Activated CD4-positive, alpha-beta memory T cell treated with anti-CD3 and anti-CD28 coated beads, Interleukin-2, amount 10 ng/mL, durations not matched to agents 7 days and 5 days (primary cell): ENCODE measurements around the gene EFR3B. TPM values are rescaled to one million over a fixed set of nuclear protein-coding genes. Genes with fewer than 3 reads are reported as not detected.

Experiments used
- CTCF ChIA-PET: fragments of 350-600 bp; sonication (Branson Sonifier 250); formaldehyde crosslinking; loops from one replicate; lab custom pipeline; 2021; ENCODE audit warnings: antibody characterized with exemption, inconsistent platforms; lab: Charles Lee
- POLR2A ChIA-PET: fragments of 350-600 bp; sonication (Branson Sonifier 250); formaldehyde crosslinking; loops from one replicate; lab custom pipeline; 2021; ENCODE audit warnings: antibody characterized with exemption; lab: Charles Lee
- DNase-seq: peaks from one replicate; pipeline ENCODE4 v3.0.0-alpha.2; 2020
- H3K27ac Mint-ChIP-seq: one replicate; pipeline ENCODE4 v1.8.0; 2021; ENCODE audit warnings: mild to moderate bottlenecking, mixed read lengths
- H3K27me3 Mint-ChIP-seq: one replicate; pipeline ENCODE4 v1.8.0; 2021; ENCODE audit warnings: mixed read lengths
- H3K36me3 Mint-ChIP-seq: one replicate; pipeline ENCODE4 v1.8.0; 2021; ENCODE audit warnings: low read depth, mixed read lengths
- H3K4me1 Mint-ChIP-seq: one replicate; pipeline ENCODE4 v1.8.0; 2021; ENCODE audit warnings: mixed read lengths
- H3K4me3 Mint-ChIP-seq: one replicate; pipeline ENCODE4 v1.8.0; 2021; ENCODE audit warnings: mild to moderate bottlenecking, mixed read lengths
- H3K9me3 Mint-ChIP-seq: one replicate; pipeline ENCODE4 v1.8.0; 2021; ENCODE audit warnings: mixed read lengths
- total RNA-seq, 2 experiments: library from RNA; stranded (reverse); gene quantifications; one replicate each; pipeline ENCODE4 v1.2.3, GENCODE V29; 2021

EFR3B gene
- total RNA-seq, 2 experiments from 2014 or later, result not detected

GRCh38 chr2:25021791-25022362 is 20.0 kb upstream of the EFR3B start:
- Mint-ChIP-seq H3K4me1 (no peaks in the 10 kb centered on the region), H3K4me3 (no peak overlapping the region), H3K27me3 (peaks cover 13% of the 10 kb centered on the region), H3K9me3 (no peaks in the 10 kb centered on the region), H3K27ac (no peak overlapping the region), H3K36me3 (no peaks in the 10 kb centered on the region)
- DNase-seq, result no peak
- POLR2A ChIA-PET, result no interaction called here
- CTCF ChIA-PET, result no interaction called here

- DNase-seq, result no peak
- Mint-ChIP-seq H3K27ac (no peak overlapping the region), H3K36me3 (no peaks in the 10 kb centered on the region), H3K27me3 (peaks cover 11% of the 10 kb centered on the region), H3K4me1 (no peaks in the 10 kb centered on the region), H3K9me3 (no peaks in the 10 kb centered on the region), H3K4me3 (no peak overlapping the region)
- POLR2A ChIA-PET, result no interaction called here
- CTCF ChIA-PET, result no interaction called here
These were observed 18.5 kb upstream of the EFR3B start for GRCh38 chr2:25023333-25023732.

GRCh38 chr2:25025229-25026007 is 16.5 kb upstream of the EFR3B start:
- POLR2A ChIA-PET, result no interaction called here
- CTCF ChIA-PET, result no interaction called here
- no peak overlapping the region for H3K4me3 Mint-ChIP-seq
- no peak overlapping the region for H3K27ac Mint-ChIP-seq
- peaks cover 11% of the 10 kb centered on the region for H3K27me3 Mint-ChIP-seq
- no peaks in the 10 kb centered on the region for H3K36me3 Mint-ChIP-seq
- no peak for DNase-seq
- no peaks in the 10 kb centered on the region for H3K9me3 Mint-ChIP-seq
- no peaks in the 10 kb centered on the region for H3K4me1 Mint-ChIP-seq

- Mint-ChIP-seq H3K27me3 (peaks cover 11% of the 10 kb centered on the region), H3K27ac (no peak overlapping the region), H3K9me3 (no peaks in the 10 kb centered on the region), H3K36me3 (no peaks in the 10 kb centered on the region), H3K4me1 (no peaks in the 10 kb centered on the region), H3K4me3 (no peak overlapping the region)
- no peak for DNase-seq
- ChIA-PET CTCF (no interaction called here), POLR2A (no interaction called here)
These were observed 15.8 kb upstream of the EFR3B start for GRCh38 chr2:25026008-25026530.

- ChIA-PET POLR2A (no interaction called here), CTCF (no interaction called here)
- Mint-ChIP-seq H3K27me3 (peaks cover 7% of the 10 kb centered on the region), H3K4me1 (no peaks in the 10 kb centered on the region), H3K27ac (no peak overlapping the region), H3K4me3 (no peak overlapping the region), H3K36me3 (no peaks in the 10 kb centered on the region), H3K9me3 (no peaks in the 10 kb centered on the region)
- no peak for DNase-seq
These were observed 12.7 kb upstream of the EFR3B start for GRCh38 chr2:25029183-25029554.

- no peaks in the 10 kb centered on the region for H3K9me3 Mint-ChIP-seq
- no peak overlapping the region for H3K4me3 Mint-ChIP-seq
- no peak for DNase-seq
- ChIA-PET POLR2A (no interaction called here), CTCF (no interaction called here)
- H3K4me1 Mint-ChIP-seq, result no peaks in the 10 kb centered on the region
- H3K27me3 Mint-ChIP-seq, result peaks cover 8% of the 10 kb centered on the region
- H3K27ac Mint-ChIP-seq, result no peak overlapping the region
- no peaks in the 10 kb centered on the region for H3K36me3 Mint-ChIP-seq
These were observed 11.2 kb upstream of the EFR3B start for GRCh38 chr2:25030702-25031101.

- Mint-ChIP-seq H3K36me3 (no peaks in the 10 kb centered on the region), H3K4me1 (no peaks in the 10 kb centered on the region), H3K27ac (no peak overlapping the region), H3K4me3 (no peak overlapping the region), H3K27me3 (peaks cover 10% of the 10 kb centered on the region), H3K9me3 (no peaks in the 10 kb centered on the region)
- CTCF ChIA-PET, result no interaction called here
- no peak for DNase-seq
- POLR2A ChIA-PET, result no interaction called here
These were observed 9.8 kb upstream of the EFR3B start for GRCh38 chr2:25032094-25032493.

- DNase-seq, result no peak
- no peaks in the 10 kb centered on the region for H3K9me3 Mint-ChIP-seq
- no peaks in the 10 kb centered on the region for H3K4me1 Mint-ChIP-seq
- H3K27me3 Mint-ChIP-seq, result peaks cover 10% of the 10 kb centered on the region
- no peak overlapping the region for H3K4me3 Mint-ChIP-seq
- no peaks in the 10 kb centered on the region for H3K36me3 Mint-ChIP-seq
- CTCF ChIA-PET, result no interaction called here
- no peak overlapping the region for H3K27ac Mint-ChIP-seq
- POLR2A ChIA-PET, result no interaction called here
These were observed 9.0 kb upstream of the EFR3B start for GRCh38 chr2:25032901-25033300.

GRCh38 chr2:25034081-25034480 is 7.8 kb upstream of the EFR3B start:
- no peak overlapping the region for H3K27ac Mint-ChIP-seq
- no peaks in the 10 kb centered on the region for H3K9me3 Mint-ChIP-seq
- H3K36me3 Mint-ChIP-seq, result no peaks in the 10 kb centered on the region
- H3K27me3 Mint-ChIP-seq, result peaks cover 10% of the 10 kb centered on the region
- ChIA-PET CTCF (no interaction called here), POLR2A (no interaction called here)
- no peaks in the 10 kb centered on the region for H3K4me1 Mint-ChIP-seq
- no peak overlapping the region for H3K4me3 Mint-ChIP-seq
- DNase-seq, result no peak

GRCh38 chr2:25035537-25036220 is 6.2 kb upstream of the EFR3B start:
- Mint-ChIP-seq H3K9me3 (no peaks in the 10 kb centered on the region), H3K36me3 (no peaks in the 10 kb centered on the region), H3K27ac (no peak overlapping the region), H3K27me3 (peaks cover 19% of the 10 kb centered on the region), H3K4me3 (no peak overlapping the region), H3K4me1 (peaks cover 3% of the 10 kb centered on the region)
- no peak for DNase-seq
- POLR2A ChIA-PET, result interaction anchor here (0.9 kb wide), 1 partner anchor 243 kb away, joined by 3 read pairs; the partner anchor contains the start of genes CENPO and PTRHD1
- CTCF ChIA-PET, result interaction anchor here (0.7 to 1.9 kb wide), 2 partner anchors 60 to 161 kb away, joined by 3 to 6 read pairs; no protein-coding TSS in a partner anchor

GRCh38 chr2:25036221-25036559 is 5.7 kb upstream of the EFR3B start:
- no peaks in the 10 kb centered on the region for H3K9me3 Mint-ChIP-seq
- ChIA-PET POLR2A (interaction anchor here (0.9 kb wide), 1 partner anchor 243 kb away, joined by 3 read pairs; the partner anchor contains the start of genes CENPO and PTRHD1), CTCF (interaction anchor here (0.7 to 1.9 kb wide), 2 partner anchors 61 to 161 kb away, joined by 3 to 6 read pairs; no protein-coding TSS in a partner anchor)
- peaks cover 4% of the 10 kb centered on the region for H3K4me1 Mint-ChIP-seq
- no peak for DNase-seq
- H3K27me3 Mint-ChIP-seq, result peaks cover 20% of the 10 kb centered on the region
- no peak overlapping the region for H3K4me3 Mint-ChIP-seq
- H3K27ac Mint-ChIP-seq, result no peak overlapping the region
- no peaks in the 10 kb centered on the region for H3K36me3 Mint-ChIP-seq

GRCh38 chr2:25039126-25039525 is 2.8 kb upstream of the EFR3B start:
- Mint-ChIP-seq H3K27ac (no peak overlapping the region), H3K9me3 (no peaks in the 10 kb centered on the region), H3K4me3 (no peak overlapping the region), H3K27me3 (peaks cover 34% of the 10 kb centered on the region), H3K36me3 (no peaks in the 10 kb centered on the region), H3K4me1 (peaks cover 21% of the 10 kb centered on the region)
- ChIA-PET CTCF (no interaction called here), POLR2A (no interaction called here)
- DNase-seq, result no peak

GRCh38 chr2:25041307-25041927 is 459 bp upstream of the EFR3B start:
- POLR2A ChIA-PET, result interaction anchor here (0.7 to 1.2 kb wide), 3 partner anchors 31 to 85 kb away, joined by 3 read pairs; no protein-coding TSS in a partner anchor
- peaks cover 28% of the 10 kb centered on the region for H3K4me1 Mint-ChIP-seq
- CTCF ChIA-PET, result interaction anchor here (1.1 kb wide), 1 partner anchor 65 kb away, joined by 6 read pairs; no protein-coding TSS in a partner anchor
- DNase-seq, result peak; percentile 22
- no peaks in the 10 kb centered on the region for H3K36me3 Mint-ChIP-seq
- H3K4me3 Mint-ChIP-seq, result peak overlapping the region; percentile 48
- H3K27ac Mint-ChIP-seq, result no peak overlapping the region
- peaks cover 44% of the 10 kb centered on the region for H3K27me3 Mint-ChIP-seq
- no peaks in the 10 kb centered on the region for H3K9me3 Mint-ChIP-seq
